Choroid plexus epithelial cell (primary cell): ENCODE measurements around the gene LETM1.

Experiments used
- DNase-seq: peaks from one replicate; pipeline ENCODE4 v3.0.0-alpha.2; 2010; ENCODE audit warnings: low read depth
- H3K4me3 ChIP-seq: 2 replicates; pipeline ENCODE4 v1.5.1; 2011; ENCODE audit warnings: low read depth, mild to moderate bottlenecking, control low read depth, low read length, moderate library complexity
- CTCF ChIP-seq: conservative IDR thresholded peaks from 2 replicates; pipeline ENCODE4 v1.5.1; 2011; ENCODE audit warnings: low read depth, mild to moderate bottlenecking, control low read depth, inconsistent platforms, low read length, moderate library complexity

The LETM1 gene

DNA sequence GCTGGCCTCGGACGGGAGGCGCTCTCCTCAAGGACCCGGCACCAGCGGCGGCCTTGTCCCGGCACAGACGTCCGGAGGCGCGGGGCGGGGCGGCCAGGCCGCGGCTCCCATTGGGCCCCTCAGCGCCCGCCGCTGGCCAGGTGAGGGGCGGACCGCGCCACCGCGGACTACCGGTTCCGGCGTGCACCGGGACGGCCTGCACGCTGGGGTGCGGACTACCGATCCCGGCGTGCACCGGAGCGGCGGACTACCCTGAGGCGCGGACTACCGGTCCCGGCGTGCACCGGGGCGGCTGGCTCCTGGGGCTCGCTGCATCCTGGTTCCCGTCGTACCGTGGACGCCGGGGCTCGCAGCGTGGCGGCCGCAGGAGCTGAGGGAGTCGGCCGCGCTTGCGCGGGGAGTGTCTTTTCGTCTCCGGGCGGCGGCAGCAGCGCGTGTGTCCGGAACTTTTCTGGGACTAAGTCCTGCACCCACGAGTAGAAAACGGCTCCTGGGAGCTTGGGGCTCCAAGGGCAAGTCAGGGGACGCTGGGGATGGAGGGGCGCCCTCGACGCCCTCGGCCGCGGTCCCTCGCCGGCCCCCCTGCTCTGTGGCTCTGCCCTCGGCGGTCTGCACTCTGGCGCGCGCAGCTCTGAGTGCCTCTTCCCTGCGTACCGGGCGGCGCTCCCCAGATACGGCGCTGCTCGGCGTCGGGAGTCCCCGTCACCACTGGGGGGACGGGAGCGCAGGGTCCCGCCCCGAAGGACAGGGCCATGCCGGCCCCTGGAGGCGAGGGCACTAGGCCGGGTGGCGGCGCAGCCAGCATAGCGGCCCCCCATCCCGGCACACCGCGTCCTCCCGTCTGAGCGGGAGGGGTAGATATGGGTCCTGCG, at the start of gene LETM1:
Gene LETM1 (minus strand): TSS at position 86 of the 872 bp plus-strand sequence. CDS start 206 bp downstream, outside the sequence.
- peak within 1 kb of the TSS; percentile 88 for H3K4me3 ChIP-seq
- peak; percentile 98 for DNase-seq
- TF ChIP-seq CTCF: peak; percentile 4

DNA sequence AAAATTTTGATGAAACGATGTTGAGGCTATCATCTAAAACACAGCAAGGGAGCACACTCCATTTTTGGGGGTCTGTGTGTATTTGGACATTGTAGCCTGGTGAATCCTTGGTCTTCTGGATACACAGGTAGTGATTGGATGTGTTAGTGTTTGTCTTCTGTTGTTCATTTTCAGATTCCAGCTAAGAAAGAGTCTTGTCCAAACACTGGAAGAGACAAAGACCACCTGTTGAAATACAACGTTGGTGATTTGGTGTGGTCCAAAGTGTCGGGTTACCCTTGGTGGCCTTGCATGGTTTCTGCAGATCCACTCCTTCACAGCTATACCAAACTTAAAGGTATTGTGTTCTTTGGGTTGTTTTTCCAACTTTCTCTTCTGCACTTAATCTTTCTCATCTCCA, 48.1 kb upstream of the LETM1 start:
- TF ChIP-seq CTCF: no peak
- no peak overlapping the region for H3K4me3 ChIP-seq
- DNase-seq: no peak

DNA sequence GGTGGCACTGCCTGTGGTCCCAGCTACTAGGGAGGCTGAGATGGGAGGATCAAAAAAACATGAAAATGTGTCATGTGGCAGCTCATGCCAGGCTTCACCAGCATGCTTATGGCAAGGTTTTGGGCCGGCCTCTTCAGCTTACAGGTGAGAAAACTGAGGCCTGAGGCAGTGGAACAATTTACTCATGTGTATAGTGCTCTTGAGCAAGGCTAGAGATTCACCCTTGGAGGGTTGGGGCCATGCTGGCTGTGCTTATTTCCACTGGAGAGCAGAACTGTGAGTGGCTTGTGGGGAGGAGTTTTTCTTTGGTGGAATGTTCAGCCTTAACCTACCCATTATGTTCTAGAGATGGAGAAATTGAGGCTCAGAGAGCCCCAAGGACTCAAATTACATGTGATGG, 47.1 kb upstream of the LETM1 start:
- no peak overlapping the region for H3K4me3 ChIP-seq
- TF ChIP-seq CTCF: no peak
- no peak for DNase-seq

- no peak for TF ChIP-seq CTCF
- no peak overlapping the region for H3K4me3 ChIP-seq
- no peak for DNase-seq
These were observed 46.3 kb upstream of the LETM1 start for GRCh38 chr4:1902243-1902642.

GRCh38 chr4:1901127-1901526, 45.2 kb upstream of the LETM1 start:
- no peak for DNase-seq
- H3K4me3 ChIP-seq: no peak overlapping the region
- no peak for TF ChIP-seq CTCF

- no peak overlapping the region for H3K4me3 ChIP-seq
- TF ChIP-seq CTCF: no peak
- no peak for DNase-seq
These were observed 44.7 kb upstream of the LETM1 start for GRCh38 chr4:1900624-1901023.

- no peak overlapping the region for H3K4me3 ChIP-seq
- TF ChIP-seq CTCF: no peak
- DNase-seq: no peak
These were observed 44.1 kb upstream of the LETM1 start for GRCh38 chr4:1900087-1900433.
